DND-41 (cell line): ENCODE results near the gene CAV2.

Source experiments
- ATAC-seq: fragments of 200-7000 bp; cut with Tn5 transposase; 3 replicates; pipeline ENCODE4 v1.9.1; 2021; ENCODE audit warnings: low read depth; ENCODE audit not compliant: insufficient read depth
- DNase-seq: peaks from one replicate; pipeline ENCODE4 v3.0.0-alpha.2; 2020
- H2AFZ ChIP-seq: 2 replicates; pipeline ENCODE4 v1.6.0; 2012; ENCODE audit warnings: low read depth, low read length
- H3K27ac ChIP-seq: 2 replicates; pipeline ENCODE4 v1.5.1; 2012; ENCODE audit warnings: low read length, inconsistent platforms
- H3K27me3 ChIP-seq: fragments of 200-600 bp; sonication (generic); 2 replicates; pipeline ENCODE4 v1.6.0; 2012; ENCODE audit warnings: low read length, mild to moderate bottlenecking, inconsistent platforms; ENCODE audit not compliant: insufficient read depth, poor library complexity
- H3K36me3 ChIP-seq: 2 replicates; pipeline ENCODE4 v1.5.1; 2012; ENCODE audit warnings: low read length, inconsistent platforms; ENCODE audit not compliant: insufficient read depth
- H3K4me1 ChIP-seq: 2 replicates; pipeline ENCODE4 v1.5.1; 2012; ENCODE audit warnings: mild to moderate bottlenecking, low read length; ENCODE audit not compliant: insufficient read depth
- H3K4me2 ChIP-seq: 2 replicates; pipeline ENCODE4 v1.6.0; 2012; ENCODE audit warnings: mild to moderate bottlenecking, moderate library complexity, low read length, inconsistent platforms; ENCODE audit not compliant: insufficient read depth
- H3K4me3 ChIP-seq, 2 experiments: fragments of 200-600 bp in 1 of 2; shearing (Covaris generic) in 1 of 2; 2 replicates each; pipeline ENCODE4 v1.5.1; 2012 to 2016; ENCODE audit warnings: inconsistent platforms in 2 of 2, low read length in 2 of 2, mild to moderate bottlenecking in 2 of 2, low read depth in 1 of 2, moderate library complexity in 1 of 2
- H3K79me2 ChIP-seq: 2 replicates; pipeline ENCODE4 v1.6.0; 2012; ENCODE audit warnings: low read length, inconsistent platforms; ENCODE audit not compliant: insufficient read depth
- H3K9ac ChIP-seq: 2 replicates; pipeline ENCODE4 v1.6.0; 2012; ENCODE audit warnings: low read depth, mild to moderate bottlenecking, inconsistent platforms, low read length, moderate library complexity
- H3K9me3 ChIP-seq: 2 replicates; pipeline ENCODE4 v1.5.1; 2012; ENCODE audit warnings: low read length, moderate library complexity, mild to moderate bottlenecking, inconsistent platforms; ENCODE audit not compliant: insufficient read depth, severe bottlenecking
- H4K20me1 ChIP-seq: 2 replicates; pipeline ENCODE4 v1.6.0; 2012; ENCODE audit warnings: low read length; ENCODE audit not compliant: insufficient read depth
- EZH2 ChIP-seq: IDR thresholded peaks from 3 replicates; pipeline ENCODE4 v1.6.1; 2012; ENCODE audit warnings: borderline replicate concordance, low read depth, mild to moderate bottlenecking, moderate library complexity, low read length, inconsistent platforms; ENCODE audit not compliant: severe bottlenecking
- TF ChIP-seq, protein P1 (sequence below): IDR thresholded peaks from 2 replicates; pipeline ENCODE4 v1.5.1; 2012; ENCODE audit warnings: borderline replicate concordance, low read length, moderate library complexity, mild to moderate bottlenecking; ENCODE audit not compliant: poor library complexity, severe bottlenecking; ENCODE audit errors: extremely low read depth

Gene CAV2

GRCh38 chr7:116492654-116493109 lies 6.9 kb upstream of the CAV2 start:
- Histone ChIP-seq H4K20me1 (no peaks in the 10 kb centered on the region), H3K4me1 (no peaks in the 10 kb centered on the region), H3K9ac (no peak overlapping the region), H2AFZ (no peak overlapping the region), H3K27me3 (peaks cover 7% of the 10 kb centered on the region), H3K9me3 (no peaks in the 10 kb centered on the region), H3K36me3 (no peaks in the 10 kb centered on the region), H3K79me2 (no peaks in the 10 kb centered on the region), H3K4me3 (no peak overlapping the region), H3K27ac (no peak overlapping the region), H3K4me2 (no peak overlapping the region)
- ATAC-seq (no peak), DNase-seq (no peak)
- TF ChIP-seq, protein P1, sequence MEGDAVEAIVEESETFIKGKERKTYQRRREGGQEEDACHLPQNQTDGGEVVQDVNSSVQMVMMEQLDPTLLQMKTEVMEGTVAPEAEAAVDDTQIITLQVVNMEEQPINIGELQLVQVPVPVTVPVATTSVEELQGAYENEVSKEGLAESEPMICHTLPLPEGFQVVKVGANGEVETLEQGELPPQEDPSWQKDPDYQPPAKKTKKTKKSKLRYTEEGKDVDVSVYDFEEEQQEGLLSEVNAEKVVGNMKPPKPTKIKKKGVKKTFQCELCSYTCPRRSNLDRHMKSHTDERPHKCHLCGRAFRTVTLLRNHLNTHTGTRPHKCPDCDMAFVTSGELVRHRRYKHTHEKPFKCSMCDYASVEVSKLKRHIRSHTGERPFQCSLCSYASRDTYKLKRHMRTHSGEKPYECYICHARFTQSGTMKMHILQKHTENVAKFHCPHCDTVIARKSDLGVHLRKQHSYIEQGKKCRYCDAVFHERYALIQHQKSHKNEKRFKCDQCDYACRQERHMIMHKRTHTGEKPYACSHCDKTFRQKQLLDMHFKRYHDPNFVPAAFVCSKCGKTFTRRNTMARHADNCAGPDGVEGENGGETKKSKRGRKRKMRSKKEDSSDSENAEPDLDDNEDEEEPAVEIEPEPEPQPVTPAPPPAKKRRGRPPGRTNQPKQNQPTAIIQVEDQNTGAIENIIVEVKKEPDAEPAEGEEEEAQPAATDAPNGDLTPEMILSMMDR = no peak
- TF ChIP-seq EZH2 = no peak

DNA sequence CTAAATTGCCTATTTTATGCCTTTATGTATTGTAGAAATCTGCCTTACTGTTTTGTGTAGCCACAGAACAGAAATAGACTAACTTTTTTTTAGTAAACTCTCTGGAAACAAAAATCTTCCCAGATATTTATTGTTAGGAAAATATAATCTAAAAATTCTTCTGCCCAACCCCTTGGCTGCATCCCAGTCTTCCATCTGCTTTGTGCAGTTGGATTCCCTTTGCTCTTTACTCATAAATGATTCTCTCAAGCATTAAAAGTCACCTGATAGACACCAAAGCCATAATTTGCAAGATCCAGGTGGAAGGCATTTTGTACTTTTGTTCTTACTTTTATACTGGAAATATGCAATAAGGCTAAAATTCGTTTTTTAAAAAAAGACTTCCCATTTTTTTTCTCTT lies 6.1 kb upstream of the CAV2 start:
- Histone ChIP-seq H3K27me3 (peaks cover 7% of the 10 kb centered on the region), H3K9me3 (no peaks in the 10 kb centered on the region), H3K9ac (no peak overlapping the region), H3K79me2 (no peaks in the 10 kb centered on the region), H4K20me1 (no peaks in the 10 kb centered on the region), H3K4me3 (no peak overlapping the region), H3K27ac (no peak overlapping the region), H2AFZ (no peak overlapping the region), H3K36me3 (no peaks in the 10 kb centered on the region), H3K4me1 (no peaks in the 10 kb centered on the region), H3K4me2 (no peak overlapping the region)
- ATAC-seq (no peak), DNase-seq (no peak)
- no peak for TF ChIP-seq EZH2
- TF ChIP-seq, protein P1 = no peak

DNA sequence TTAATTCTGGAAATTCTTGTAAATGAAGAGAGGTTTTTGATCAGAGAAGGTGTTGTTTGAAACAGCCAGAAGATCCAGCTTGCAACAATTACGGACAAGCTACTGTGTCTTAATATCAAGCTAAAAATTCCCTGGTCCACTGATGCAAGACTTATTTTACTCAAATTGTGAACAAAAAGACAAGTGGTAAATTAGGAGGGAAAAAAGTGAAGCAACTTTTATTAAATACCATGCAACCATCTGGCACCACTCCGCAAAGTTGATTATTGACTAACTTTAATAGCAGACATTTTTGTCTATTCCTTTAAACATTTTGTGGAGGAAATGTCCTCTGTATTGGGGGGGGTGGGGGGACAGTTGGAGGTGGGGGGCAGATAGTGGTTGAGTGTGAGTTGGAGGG lies 5.1 kb upstream of the CAV2 start:
- H3K27me3 ChIP-seq = peaks cover 7% of the 10 kb centered on the region
- no peak overlapping the region for H2AFZ ChIP-seq
- no peak overlapping the region for H3K9ac ChIP-seq
- H3K79me2 ChIP-seq = no peaks in the 10 kb centered on the region
- H4K20me1 ChIP-seq = no peaks in the 10 kb centered on the region
- no peaks in the 10 kb centered on the region for H3K4me1 ChIP-seq
- no peak overlapping the region for H3K27ac ChIP-seq
- no peak for ATAC-seq
- H3K9me3 ChIP-seq = no peaks in the 10 kb centered on the region
- no peak for DNase-seq
- no peak overlapping the region for H3K4me2 ChIP-seq
- no peak overlapping the region for H3K4me3 ChIP-seq
- no peaks in the 10 kb centered on the region for H3K36me3 ChIP-seq
- TF ChIP-seq EZH2 = no peak
- TF ChIP-seq, protein P1 = no peak

- Histone ChIP-seq H3K27ac (no peak overlapping the region), H3K9ac (no peak overlapping the region)
Measured at GRCh38 chr7:116495736-116496135, 3.8 kb upstream of the CAV2 start.

More at GRCh38 chr7:116495736-116496135, 3.8 kb upstream of the CAV2 start:
- DNase-seq (no peak), ATAC-seq (no peak)
- H3K36me3 ChIP-seq = no peaks in the 10 kb centered on the region
- H2AFZ ChIP-seq = no peak overlapping the region
- H3K4me3 ChIP-seq = no peak overlapping the region
- H3K79me2 ChIP-seq = no peaks in the 10 kb centered on the region
- no peak overlapping the region for H3K4me2 ChIP-seq
- H4K20me1 ChIP-seq = no peaks in the 10 kb centered on the region
- H3K9me3 ChIP-seq = no peaks in the 10 kb centered on the region
- TF ChIP-seq, protein P1 = no peak
- TF ChIP-seq EZH2 = no peak
- peaks cover 7% of the 10 kb centered on the region for H3K27me3 ChIP-seq
- no peaks in the 10 kb centered on the region for H3K4me1 ChIP-seq
